K562 (cell line): ENCODE results near the gene AMN1. TPM values are rescaled to one million over a fixed set of nuclear protein-coding genes. Genes with fewer than 3 reads are reported as not detected.
A peak's percentile ranks its signal among the peaks of the same experiment; 100 is the strongest.

ENCODE experiments used
- ARNT ChIP-seq, 2 experiments: fragments of 450-650 bp; IDR thresholded peaks; 2 replicates each; pipeline ENCODE4 v1.6.1; 2016; ENCODE audit warnings: mild to moderate bottlenecking in 1 of 2
- DEAF1 ChIP-seq: fragments of 450-650 bp; formaldehyde crosslinking; IDR thresholded peaks from 2 replicates; pipeline ENCODE4 v1.4.0; 2020; ENCODE audit warnings: mild to moderate bottlenecking, moderate library complexity
- ID3 ChIP-seq, 2 experiments: fragments of 250-450 bp in 1 of 2; fragments of 450-650 bp in 1 of 2; sonication (Bioruptor Pico) in 1 of 2; IDR thresholded peaks; 2 replicates each; pipeline versions ENCODE4 v1.6.1 to v1.8.0; 2016 to 2021; ENCODE audit warnings: mild to moderate bottlenecking in 2 of 2, moderate library complexity in 2 of 2, missing compliant biosample characterization in 1 of 2, missing genetic modification characterization in 1 of 2
- JUNB ChIP-seq: fragments of 450-650 bp; formaldehyde crosslinking; conservative IDR thresholded peaks from 2 replicates; pipeline ENCODE4 v1.4.0; 2020; ENCODE audit warnings: mild to moderate bottlenecking
- MEF2D ChIP-seq: conservative IDR thresholded peaks from 2 replicates; pipeline ENCODE4 v1.6.1; 2016; ENCODE audit warnings: low read depth, missing genetic modification characterization, missing compliant biosample characterization
- NFRKB ChIP-seq: fragments of 450-650 bp; IDR thresholded peaks from 2 replicates; pipeline ENCODE4 v1.6.1; 2016; ENCODE audit warnings: low read depth
- PCBP2 ChIP-seq: fragments of 200-400 bp; formaldehyde crosslinking; IDR thresholded peaks from 2 replicates; pipeline ENCODE4 v1.6.1; 2018; ENCODE audit warnings: low read length, low read depth, mild to moderate bottlenecking, moderate library complexity; ENCODE audit not compliant: poor library complexity, severe bottlenecking
- POLR2B ChIP-seq: fragments of 450-650 bp; IDR thresholded peaks from 2 replicates; pipeline ENCODE4 v1.6.1; 2018; ENCODE audit warnings: low read depth; ENCODE audit not compliant: partially characterized antibody
- RCOR1 ChIP-seq, 2 experiments: IDR thresholded peaks; 2 replicates each; pipeline ENCODE4 v1.6.1; 2012; ENCODE audit warnings: low read depth in 2 of 2, low read length in 2 of 2, borderline replicate concordance in 1 of 2, improper control_type of control experiment in 1 of 2
- SMARCB1 ChIP-seq: IDR thresholded peaks from 2 replicates; pipeline ENCODE4 v1.6.1; 2011; ENCODE audit warnings: improper control_type of control experiment, low read depth; ENCODE audit not compliant: insufficient read length
- SOX6 ChIP-seq: fragments of 450-650 bp; IDR thresholded peaks from 2 replicates; pipeline ENCODE4 v1.6.1; 2014; ENCODE audit warnings: mild to moderate bottlenecking
- TAF7 ChIP-seq: fragments of 450-650 bp; IDR thresholded peaks from 2 replicates; pipeline ENCODE4 v1.6.1; 2016; ENCODE audit warnings: missing genetic modification characterization, missing compliant biosample characterization
- ZBTB49 ChIP-seq: sonication (generic); formaldehyde crosslinking; IDR thresholded peaks from 2 replicates; pipeline ENCODE4 v1.8.0; 2022; ENCODE audit warnings: missing genetic modification reagents, mild to moderate bottlenecking, borderline replicate concordance
- ZBTB7A ChIP-seq: IDR thresholded peaks from 2 replicates; pipeline ENCODE4 v1.6.1; 2011; ENCODE audit warnings: low read depth, mild to moderate bottlenecking, low read length, moderate library complexity, borderline replicate concordance; ENCODE audit not compliant: control insufficient read depth
- ZNF224 ChIP-seq: sonication (generic); formaldehyde crosslinking; IDR thresholded peaks from 2 replicates; pipeline ENCODE4 v1.8.0; 2022; ENCODE audit warnings: mild to moderate bottlenecking, missing genetic modification reagents
- polyA plus RNA-seq, 8 experiments: library from polyadenylated mRNA; depleted of rRNA in 4 of 8; stranded (reverse) in 5 of 8; unstranded in 3 of 8; fragments of >200 nt; fragmentation: Nextera tagmentation in 2 of 8; fragmentation: Illumina TruSeq in 1 of 8; extraction: Ambion mirVana in 2 of 8; extraction: Trizol in 1 of 8; gene quantifications; 2 replicates each; pipeline versions ENCODE4 v1.2.1 to v1.2.3, GENCODE V29; 2011 to 2014; ENCODE audit warnings: inconsistent platforms in 1 of 8, missing spikeins in 1 of 8
- total RNA-seq, 7 experiments: library from RNA; depleted of rRNA in 6 of 7; stranded (reverse); fragments of >200 nt in 6 of 7; fragmentation: Illumina TruSeq in 2 of 7; extraction: Trizol in 2 of 7; gene quantifications; 2 replicates each; pipeline versions ENCODE4 v1.2.1 to v1.2.3, GENCODE V29; 2011 to 2021; ENCODE audit warnings: low replicate concordance in 1 of 7
- TF ChIP-seq, protein P1 (sequence below), 2 experiments: fragments of 450-650 bp in 1 of 2; sonication (generic) in 1 of 2; formaldehyde crosslinking; conservative IDR thresholded peaks; 2 replicates each; pipeline versions ENCODE4 v1.4.0 to v1.8.1; 2020 to 2022; ENCODE audit warnings: mild to moderate bottlenecking in 1 of 2, missing genetic modification reagents in 1 of 2
- TF ChIP-seq, protein P2 (sequence below): fragments of 450-650 bp; formaldehyde crosslinking; IDR thresholded peaks from 2 replicates; pipeline ENCODE4 v1.4.0; 2022; ENCODE audit warnings: missing genetic modification characterization
- TF ChIP-seq, protein P3 (sequence below): fragments of 450-650 bp; formaldehyde crosslinking; IDR thresholded peaks from 2 replicates; pipeline ENCODE4 v1.4.0; 2020; ENCODE audit warnings: mild to moderate bottlenecking, moderate library complexity

The AMN1 gene
- total and polyA plus RNA-seq, 9 of the 15 experiments (the other 6 are each of a cell fraction or from before 2014, with no cell fraction given), result 5.2 to 27.6 (median 13.0) TPM

DNA sequence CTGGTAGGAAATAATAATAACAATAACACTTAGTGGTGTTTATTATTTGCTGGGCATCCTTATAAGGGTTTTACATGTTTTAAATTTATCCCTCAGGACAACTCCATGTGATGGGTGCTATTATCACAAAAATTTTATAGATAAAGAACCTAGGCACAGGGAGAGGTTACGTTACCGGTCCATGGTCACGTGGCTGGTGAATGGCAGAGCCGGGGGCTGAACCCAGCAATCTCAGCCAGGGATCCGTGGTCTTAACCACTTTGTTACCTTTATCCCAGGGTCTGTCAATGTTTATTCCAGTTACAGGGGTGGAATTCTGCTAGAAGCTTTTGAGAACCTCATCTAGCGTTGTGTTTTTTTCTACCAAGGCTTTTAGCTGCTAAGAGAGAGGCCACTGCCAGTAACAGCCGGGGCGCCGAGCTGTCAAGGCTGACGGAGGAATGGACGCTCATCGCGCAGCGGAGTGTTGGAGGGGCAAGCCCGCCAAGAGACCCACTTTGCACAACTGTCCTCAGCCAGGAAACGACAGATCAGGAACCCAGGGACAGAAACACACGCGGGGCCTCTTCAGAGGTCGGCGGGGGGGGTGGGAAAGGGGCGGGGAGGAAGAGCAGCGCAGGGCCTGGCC is 418 bp downstream of the AMN1 start (continued):
- TF ChIP-seq, protein P1, sequence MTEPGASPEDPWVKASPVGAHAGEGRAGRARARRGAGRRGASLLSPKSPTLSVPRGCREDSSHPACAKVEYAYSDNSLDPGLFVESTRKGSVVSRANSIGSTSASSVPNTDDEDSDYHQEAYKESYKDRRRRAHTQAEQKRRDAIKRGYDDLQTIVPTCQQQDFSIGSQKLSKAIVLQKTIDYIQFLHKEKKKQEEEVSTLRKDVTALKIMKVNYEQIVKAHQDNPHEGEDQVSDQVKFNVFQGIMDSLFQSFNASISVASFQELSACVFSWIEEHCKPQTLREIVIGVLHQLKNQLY (CRISPR knock-in tag; conservative IDR thresholded peaks at IDR 0.05), result 0 out of 4 replicates have a peak, but pooled peaks of 1 of the 2 experiments have one; percentile 22
- TF ChIP-seq, protein P2, sequence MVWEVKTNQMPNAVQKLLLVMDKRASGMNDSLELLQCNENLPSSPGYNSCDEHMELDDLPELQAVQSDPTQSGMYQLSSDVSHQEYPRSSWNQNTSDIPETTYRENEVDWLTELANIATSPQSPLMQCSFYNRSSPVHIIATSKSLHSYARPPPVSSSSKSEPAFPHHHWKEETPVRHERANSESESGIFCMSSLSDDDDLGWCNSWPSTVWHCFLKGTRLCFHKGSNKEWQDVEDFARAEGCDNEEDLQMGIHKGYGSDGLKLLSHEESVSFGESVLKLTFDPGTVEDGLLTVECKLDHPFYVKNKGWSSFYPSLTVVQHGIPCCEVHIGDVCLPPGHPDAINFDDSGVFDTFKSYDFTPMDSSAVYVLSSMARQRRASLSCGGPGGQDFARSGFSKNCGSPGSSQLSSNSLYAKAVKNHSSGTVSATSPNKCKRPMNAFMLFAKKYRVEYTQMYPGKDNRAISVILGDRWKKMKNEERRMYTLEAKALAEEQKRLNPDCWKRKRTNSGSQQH (CRISPR knock-in tag), result peak; percentile 65; the same call in 1 of the 2 replicates
- TF ChIP-seq SMARCB1, result no peak
- TF ChIP-seq POLR2B, result peak; percentile 67
- peak; percentile 66; the same call in 1 of the 2 replicates for TF ChIP-seq ZBTB7A
- no peak for TF ChIP-seq PCBP2
- no peak for TF ChIP-seq SOX6
- no peak for TF ChIP-seq ZNF224 (CRISPR knock-in tag)
- peak; percentile 51 for TF ChIP-seq NFRKB
- no peak for TF ChIP-seq JUNB (CRISPR knock-in tag)
- TF ChIP-seq ARNT (IDR thresholded peaks at IDR 0.05), result peak in 1 of 2 experiments; percentile 31; a peak in 1 of 4 replicates
- TF ChIP-seq RCOR1 (IDR thresholded peaks at IDR 0.05; ENCODE audit: borderline replicate concordance in 1 of 2, low read depth in 2 of 2, low read length in 2 of 2), result 0 out of 4 replicates have a peak, but pooled peaks of 1 of the 2 experiments have one; percentile 20
- 0 out of 2 replicates have a peak, but pooled peaks have one; percentile 46 for TF ChIP-seq TAF7 (tag)
- no peak for TF ChIP-seq ZBTB49
- no peak for TF ChIP-seq ID3 (CRISPR knock-in tag; IDR thresholded peaks at IDR 0.05)
- TF ChIP-seq ID3 (tag; IDR thresholded peaks at IDR 0.05), result no peak
- peak; percentile 35; the same call in 1 of the 2 replicates for TF ChIP-seq DEAF1 (CRISPR knock-in tag)
- TF ChIP-seq MEF2D, result 0 out of 2 replicates have a peak, but pooled peaks have one; percentile 9
- TF ChIP-seq, protein P3, sequence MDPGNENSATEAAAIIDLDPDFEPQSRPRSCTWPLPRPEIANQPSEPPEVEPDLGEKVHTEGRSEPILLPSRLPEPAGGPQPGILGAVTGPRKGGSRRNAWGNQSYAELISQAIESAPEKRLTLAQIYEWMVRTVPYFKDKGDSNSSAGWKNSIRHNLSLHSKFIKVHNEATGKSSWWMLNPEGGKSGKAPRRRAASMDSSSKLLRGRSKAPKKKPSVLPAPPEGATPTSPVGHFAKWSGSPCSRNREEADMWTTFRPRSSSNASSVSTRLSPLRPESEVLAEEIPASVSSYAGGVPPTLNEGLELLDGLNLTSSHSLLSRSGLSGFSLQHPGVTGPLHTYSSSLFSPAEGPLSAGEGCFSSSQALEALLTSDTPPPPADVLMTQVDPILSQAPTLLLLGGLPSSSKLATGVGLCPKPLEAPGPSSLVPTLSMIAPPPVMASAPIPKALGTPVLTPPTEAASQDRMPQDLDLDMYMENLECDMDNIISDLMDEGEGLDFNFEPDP (CRISPR knock-in tag), result 0 out of 2 replicates have a peak, but pooled peaks have one; percentile 9
